Stimulated activated CD4-positive, alpha-beta T cell treated with anti-CD3 and anti-CD28 coated beads, Interleukin-4, amount 100 ng/mL, for 48 hours (primary cell): ENCODE results near the gene ABL2.
"Not testable (repeated sequence)": the region's sequence is repeated elsewhere in the genome, so short reads cannot be mapped to it uniquely, and the experiment has no call there.

ENCODE experiments used
- DNase-seq, 2 donors: peaks; one replicate each; pipeline ENCODE4 v3.0.0-alpha.2; 2020; ENCODE audit warnings: low read depth in 2 of 2

Gene ABL2

DNA sequence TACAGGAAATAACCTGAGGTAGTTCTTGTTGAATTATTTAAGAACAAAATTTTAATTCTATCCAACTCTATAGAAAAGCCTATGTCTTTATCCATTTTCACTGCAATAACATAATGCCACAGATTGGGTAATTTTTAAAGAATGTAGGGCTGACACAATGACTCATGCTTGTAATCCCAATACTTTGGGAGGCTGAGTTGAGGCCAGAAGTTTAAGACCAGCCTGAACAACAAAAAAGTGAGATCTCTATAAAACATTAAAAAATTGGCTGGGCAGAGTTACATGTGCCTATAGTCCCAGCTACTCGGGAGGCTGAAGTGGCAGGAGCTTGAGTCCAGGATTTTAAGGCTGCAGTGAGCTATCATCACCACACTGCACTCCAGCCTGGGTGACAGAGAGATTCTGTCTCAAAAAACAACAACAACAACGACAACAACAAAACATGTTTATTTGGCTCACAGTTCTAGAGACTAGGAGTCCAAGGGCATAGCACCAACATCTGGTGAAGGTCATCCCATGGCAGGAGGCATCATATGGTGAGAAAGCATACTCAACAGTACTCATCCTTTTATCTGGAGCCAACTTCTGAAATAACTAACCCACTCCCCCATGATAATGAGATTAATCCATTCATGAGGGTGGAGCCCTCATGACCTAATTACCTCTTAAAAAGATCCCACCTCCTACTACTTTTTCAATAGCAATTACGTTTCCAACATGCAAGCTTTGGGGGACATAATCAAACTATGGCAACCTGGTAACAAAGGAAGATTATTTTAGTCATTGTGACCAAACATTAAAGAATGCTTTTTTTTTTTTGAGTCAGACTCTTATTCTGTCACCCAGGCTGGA is 59.6 kb downstream of the ABL2 start:
- DNase-seq = no peak

DNA sequence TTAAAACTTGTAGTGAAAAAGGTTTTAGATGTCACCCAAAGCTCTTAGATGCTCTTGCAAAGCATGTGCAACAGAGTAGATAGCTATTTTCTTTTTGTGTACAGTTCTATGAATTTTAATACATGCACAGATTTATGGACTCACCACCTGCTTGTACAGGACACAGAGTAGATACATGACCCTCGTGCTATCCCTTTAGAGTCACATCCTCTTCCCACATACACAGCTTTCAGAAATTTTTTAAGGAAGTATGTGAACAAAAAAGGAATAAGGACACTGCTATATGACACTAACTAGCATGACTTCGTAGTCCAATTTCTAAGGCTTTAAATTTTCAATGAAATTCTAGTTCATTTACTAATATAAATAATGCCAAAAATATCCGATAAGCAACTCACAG is 60.9 kb downstream of the ABL2 start:
- no peak for DNase-seq

DNA sequence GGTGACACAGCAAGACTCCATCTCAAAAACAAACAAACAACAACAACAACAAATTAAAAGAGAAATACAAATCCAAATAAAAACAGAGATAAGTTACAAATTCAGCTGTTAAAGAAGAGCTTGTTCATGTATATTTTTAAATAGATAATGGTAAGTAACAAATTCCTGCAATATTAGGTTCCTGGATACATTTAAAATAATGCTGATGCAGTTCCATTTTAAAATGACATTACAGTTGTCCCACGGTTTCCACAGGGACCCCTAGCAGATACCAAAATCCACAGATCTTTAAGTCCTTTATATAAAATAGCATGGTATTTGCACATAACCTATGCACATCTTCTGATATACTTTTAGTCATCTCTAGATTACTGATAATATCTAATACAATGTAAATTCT is 61.5 kb downstream of the ABL2 start:
- DNase-seq = no peak

DNA sequence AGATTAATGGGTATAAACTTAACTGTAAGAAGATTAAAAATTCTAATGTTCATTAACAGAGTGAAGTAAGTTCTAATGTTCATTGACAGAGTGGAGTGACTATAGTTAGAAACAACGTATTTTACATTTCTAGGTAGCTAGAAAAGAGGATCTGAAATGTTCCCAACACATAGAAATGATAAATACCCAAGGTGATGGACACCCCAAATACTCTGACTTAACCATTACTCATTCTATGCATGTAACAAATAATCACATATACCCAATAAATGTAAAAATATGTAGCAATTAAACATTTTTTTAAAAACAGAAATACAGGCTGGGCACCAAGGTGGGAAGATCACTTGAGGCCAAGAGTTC is 62.1 kb downstream of the ABL2 start:
- no peak for DNase-seq

DNA sequence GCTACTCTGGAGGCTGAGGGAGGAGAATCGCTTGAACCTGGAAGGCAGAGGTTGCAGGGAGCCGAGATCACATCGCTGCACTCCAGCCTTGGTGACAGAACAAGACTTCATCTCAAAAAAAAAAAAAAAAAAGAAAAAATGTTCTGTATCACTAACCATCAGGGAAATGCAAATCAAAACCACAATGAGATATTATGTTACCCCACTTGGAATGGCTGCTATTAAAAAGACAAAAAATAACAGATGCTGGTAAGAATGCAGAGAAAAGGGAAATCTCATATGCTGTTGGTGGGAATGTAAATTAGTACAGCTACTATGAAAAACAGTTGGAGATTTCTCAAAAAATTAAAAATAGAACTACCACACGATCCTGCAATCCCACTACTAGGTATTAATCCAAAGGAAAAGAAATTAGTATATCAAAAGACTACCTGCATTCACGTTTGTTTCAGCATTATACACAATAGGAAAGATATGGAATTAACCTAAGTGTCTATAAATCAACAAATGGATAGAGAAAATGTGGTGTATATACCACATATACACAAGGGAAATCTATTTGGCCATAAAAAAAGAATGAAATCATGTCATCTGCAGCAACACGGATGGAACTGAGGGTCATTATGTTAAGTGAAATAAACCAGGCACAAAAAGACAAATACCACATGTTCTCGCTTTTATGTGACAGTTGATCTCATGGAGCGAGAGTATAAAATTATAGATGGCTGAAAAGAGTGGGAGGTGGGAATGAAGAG is 62.6 kb downstream of the ABL2 start:
- no peak for DNase-seq

DNA sequence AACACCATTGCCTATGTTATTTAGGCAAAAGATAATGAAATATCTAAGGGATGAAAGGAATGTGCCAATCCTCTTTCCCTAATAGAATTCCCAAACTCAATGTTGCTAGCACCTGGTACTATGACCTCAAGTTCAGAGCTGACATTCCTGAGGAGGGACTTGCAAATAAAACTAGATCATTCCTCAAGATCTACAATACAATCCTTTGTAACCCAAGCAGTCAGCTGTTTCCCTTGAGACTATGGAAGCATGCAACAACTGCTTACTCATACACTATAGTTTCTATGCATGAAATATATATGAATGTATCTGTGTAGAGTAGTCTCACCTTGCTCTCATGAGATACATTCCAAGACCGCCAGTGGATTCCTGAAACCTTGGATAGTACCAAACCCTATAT is 65.0 kb downstream of the ABL2 start:
- no peak for DNase-seq

DNA sequence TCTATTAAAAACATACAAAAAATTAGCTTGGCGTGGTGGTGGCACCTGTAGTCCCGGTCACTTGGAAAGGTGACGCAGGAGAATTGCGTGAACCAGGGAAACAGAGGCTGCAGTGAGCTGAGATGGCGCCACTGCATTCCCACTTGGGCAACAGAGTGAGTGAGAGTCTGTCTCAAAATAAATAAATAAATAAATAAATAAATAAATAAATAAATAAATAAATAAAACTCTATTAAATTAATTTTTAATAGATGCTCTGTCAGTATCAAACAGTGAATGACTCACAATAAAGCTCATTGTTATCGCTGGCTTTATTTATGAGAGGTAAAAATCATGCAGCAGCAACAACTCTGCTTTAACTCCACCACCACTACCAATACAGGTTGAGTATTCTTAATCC is 72.8 kb downstream of the ABL2 start:
- DNase-seq = no peak

DNA sequence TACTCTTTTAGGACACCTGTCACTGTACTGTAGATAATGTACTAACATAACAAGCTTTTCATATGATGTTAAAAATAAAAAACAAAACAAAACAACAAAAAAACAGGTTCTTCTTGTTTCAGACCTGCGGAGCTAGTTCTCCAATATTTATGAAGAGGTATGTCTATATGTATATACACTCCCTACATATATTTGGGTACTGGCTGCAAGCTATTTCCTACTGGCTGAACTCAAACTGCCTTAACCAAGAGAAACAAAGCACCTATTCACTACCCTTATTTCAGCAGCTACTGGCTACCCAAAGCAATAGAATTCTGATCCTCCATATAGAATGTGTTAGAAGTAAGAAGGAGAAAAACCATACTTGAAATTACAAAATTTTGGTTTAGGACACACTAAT is 73.5 kb downstream of the ABL2 start:
- DNase-seq = no peak

DNA sequence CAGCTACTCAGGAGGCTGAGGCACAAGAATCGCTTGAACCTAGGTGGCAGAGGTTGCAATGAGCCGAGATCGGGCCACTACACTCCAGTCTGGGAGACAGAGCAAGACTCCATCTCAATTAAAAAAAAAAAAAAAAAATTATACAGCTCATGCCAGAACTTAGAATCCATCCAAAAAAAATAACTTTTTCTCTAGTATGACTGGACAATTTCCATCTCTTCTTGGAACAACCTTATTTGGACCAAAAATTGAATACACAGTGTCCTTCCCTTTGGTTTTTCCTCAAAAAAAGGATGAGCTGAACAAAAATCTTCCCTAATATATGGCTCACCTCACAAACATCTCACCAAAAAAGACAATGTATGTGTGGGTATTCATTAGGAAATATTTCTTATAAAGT is 73.9 kb downstream of the ABL2 start:
- DNase-seq = no peak

DNA sequence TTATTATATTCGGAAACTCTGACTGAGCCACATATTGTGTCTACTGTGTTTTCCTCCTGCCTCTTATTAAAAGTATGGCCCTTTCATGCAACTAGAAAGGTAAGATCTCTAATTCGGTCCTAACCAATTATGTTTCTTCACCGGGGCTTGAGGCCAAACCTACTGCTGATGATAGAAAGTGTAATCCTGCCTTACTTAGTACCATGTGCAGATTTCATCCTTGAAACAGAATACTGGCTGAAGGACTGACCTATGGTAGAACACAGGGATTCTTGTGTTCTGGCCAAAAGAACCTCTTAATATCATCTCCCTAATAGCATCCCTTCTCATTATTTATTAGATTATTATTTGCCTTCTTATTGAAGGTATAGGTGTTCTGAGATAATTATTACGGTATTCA is 75.0 kb downstream of the ABL2 start:
- no peak for DNase-seq

DNA sequence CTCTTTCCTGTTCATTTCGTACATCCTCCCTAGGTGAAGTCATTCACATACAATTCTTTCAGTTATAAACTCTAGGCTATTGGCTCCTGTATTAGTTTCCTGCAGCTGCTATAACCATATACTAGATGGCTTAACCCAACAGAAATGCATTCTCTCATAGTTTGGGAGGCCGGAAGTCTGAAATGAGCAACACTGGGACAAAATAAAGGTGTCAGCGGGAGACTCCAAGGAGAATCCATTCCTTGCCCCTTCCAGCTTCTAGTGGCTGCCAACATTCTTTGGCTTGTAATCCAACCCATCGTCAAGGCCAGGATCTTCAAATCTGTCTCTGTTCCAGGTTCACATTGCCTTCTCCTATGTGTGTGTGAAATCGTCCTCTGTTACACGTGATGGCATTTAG is 76.3 kb downstream of the ABL2 start:
- DNase-seq = no peak

DNA sequence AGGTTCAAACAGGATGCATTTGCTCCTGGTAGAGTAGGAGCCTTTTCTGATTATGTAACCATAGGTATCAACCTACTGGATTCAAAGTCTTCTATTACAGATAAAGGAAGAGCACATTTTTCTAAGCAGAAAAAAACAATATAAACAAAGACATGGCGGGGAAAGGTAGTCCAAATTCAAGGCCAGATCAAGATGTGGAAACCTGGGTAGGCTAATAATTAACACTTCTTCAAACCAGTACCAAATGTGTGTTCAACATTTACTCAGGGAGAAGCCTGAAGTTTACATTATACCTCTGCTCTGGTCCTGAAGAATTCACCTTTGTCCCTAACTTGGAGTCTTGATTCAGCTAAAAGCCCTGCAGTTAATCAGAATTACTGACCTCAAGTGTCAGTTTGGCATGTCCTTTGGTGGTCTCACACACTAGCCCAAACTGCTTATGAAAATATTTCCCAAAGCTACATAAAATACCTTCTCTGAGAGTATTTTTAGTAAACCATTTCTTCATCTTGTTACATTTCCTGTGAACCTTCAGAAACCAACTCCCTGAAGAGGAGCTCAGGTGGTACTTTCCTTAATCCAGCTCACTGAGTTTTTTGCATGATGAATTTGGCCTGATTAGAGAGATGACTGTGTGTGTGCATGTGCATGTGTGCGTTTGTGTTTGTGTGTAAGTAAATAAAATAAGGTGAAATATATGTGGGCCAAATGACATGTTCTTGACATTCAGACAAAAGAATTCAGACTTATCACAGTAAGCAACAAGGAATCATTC is 77.4 kb downstream of the ABL2 start:
- DNase-seq = no peak

DNA sequence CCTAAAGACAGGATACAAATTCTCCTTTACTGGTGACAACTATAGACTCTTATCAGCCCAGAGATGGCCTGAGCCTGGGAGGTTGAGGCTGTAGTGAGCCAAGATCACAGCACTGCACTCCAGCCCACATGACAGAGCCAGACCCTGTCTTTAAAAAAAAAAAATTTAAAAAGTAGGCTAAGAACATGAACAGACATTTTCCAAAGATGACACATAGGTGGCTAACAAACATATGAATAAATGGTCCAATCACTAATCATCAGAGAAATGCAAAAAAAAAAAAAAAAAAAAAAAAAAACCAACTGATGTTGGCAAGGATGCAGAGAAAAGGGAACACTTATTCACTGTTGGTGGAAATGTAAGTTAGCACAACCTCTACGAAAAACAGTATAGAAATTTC is 82.6 kb downstream of the ABL2 start:
- no peak for DNase-seq

DNA sequence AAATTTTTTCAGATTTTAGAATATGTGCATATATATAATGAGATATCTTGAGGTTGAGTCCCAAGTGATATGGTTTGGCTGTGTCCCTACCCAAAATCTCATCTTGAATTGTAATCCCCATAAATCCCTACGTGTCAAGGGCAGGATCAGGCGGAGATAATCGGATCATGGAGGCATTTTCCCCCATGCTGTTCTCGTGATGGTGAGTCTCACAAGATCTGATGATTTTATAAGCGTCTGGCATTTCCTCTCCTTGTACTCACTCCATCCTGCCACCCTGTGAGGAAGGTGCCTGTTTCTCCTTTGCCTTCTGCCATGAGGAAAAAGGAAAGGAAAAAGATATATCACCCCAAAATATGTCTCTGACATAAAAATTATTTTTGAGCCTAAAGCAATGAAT is 83.0 kb downstream of the ABL2 start:
- DNase-seq = no peak

DNA sequence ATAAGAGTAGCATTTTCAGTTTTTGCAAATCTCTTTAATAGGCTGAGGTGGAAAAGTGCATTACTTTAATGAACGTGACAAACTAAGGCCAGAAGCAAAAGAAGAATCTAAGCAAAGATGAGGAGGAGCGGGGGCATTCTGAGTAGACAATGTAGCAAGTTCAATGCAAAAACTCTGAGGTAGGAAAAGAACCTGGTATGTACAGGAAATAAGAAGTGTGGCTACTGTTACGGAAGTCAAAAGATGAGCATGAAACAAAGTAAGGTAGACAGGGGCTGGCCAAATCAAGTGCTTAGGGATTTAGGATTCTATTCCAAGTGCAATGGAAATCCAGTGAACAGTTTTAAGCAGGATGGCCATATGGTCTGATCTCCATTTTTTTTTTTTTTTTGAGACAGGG is 84.0 kb downstream of the ABL2 start:
- DNase-seq = no peak

DNA sequence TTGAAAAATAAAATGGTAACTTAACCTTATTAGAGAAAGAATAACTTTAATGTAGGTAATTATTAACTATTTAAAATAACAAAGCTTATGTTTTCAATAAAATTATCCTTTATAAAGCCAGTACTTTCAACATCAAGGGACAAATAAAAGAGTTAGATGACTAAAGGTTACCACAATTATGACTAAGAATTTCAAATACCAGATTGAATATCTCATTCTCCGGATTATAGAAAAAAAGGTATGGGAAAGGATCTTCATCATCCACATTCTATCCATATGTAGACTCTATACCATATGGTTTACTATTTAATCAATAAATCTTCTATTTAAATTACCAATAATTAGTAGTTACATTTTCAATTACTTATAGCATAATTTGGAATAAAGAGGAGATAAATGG is 84.9 kb downstream of the ABL2 start:
- DNase-seq = no peak

DNA sequence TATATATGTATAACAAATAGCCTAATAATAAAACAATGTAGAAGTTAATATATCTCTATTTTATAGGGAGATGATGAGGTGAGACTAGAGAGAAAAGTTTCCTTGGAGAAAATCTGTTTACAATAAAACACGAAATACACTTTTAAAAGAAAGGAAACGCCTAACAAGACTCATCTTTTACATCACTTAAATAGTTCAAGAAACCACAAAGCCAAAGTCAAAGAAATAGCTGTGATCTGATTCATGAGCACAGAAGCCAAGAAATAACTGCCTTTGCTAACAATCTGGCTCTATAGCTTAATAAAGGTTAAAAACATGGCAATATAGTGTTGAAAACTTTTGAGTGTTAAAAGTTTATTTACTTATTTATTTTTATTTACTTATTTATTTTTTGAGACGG is 86.2 kb downstream of the ABL2 start:
- no peak for DNase-seq

DNA sequence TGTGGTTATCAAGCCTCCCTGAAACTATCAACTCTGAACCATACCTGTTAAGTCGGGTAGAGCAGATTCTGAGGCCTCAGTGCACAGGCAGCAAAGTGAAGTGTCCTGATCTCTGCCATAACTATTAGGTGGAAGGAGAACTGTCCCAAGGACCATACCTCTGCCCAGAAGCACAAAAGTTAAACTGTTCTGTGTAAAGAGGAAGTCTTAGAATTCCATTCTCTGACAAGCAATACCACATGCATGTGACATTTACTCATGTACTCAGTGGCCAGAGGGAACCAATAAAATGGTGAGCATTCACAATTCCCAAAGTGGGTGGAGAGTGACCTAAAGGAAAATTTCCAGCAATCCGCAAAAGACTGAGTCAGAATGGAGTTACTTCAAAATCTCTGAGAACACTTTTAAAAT is 86.6 kb downstream of the ABL2 start:
- DNase-seq = no peak

DNA sequence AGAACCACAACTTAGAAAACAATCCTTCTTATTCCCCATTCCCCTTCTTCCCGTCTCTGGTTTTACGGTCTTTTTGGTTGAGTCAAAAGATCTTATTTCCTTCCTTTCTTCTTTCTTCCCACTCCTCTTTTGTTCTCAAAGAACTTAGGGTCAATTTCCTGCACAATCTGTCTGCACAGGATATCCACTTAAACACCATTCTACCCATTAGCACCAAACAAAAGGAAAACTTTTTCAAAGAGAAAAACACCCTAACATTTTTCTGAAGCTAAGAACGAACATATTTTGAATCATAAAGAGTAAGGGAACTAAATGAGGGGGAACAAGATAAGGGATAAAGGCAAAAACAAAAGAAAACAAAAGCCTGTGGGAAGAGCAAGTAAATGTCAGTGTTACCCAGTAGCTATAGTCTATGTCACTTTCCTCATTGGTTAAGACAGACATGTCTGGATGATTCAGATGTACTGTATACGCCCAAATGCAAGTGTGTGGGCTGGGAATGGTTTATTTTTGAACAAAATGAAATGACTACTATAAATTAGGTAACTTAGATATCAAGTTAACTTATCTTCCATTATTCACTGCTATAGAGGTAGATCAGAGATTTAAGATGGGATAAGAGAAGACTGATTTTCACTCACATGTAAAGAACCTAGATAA is 87.8 kb downstream of the ABL2 start:
- DNase-seq = peak in 1 of 2 donors; percentile 22

DNA sequence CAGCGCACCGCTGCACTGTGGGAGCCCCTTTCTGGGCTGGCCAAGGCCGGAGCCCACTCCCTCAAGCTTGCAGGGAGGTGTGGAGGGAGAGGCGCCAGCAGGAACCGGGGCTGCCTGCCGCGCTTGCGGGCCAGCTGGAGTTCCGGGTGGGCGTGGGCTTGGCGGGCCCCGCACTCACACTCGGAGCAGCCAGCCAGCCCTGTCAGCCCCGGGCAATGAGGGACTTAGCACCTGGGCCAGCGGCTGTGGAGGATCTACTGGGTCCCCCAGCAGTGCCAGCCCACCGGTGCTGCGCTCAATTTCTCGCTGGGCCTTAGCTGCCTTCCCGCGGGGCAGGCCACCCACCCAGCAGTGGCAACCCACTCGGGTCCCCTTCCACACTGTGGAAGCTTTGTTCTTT is 90.7 kb downstream of the ABL2 start:
- DNase-seq = not testable (repeated sequence)

DNA sequence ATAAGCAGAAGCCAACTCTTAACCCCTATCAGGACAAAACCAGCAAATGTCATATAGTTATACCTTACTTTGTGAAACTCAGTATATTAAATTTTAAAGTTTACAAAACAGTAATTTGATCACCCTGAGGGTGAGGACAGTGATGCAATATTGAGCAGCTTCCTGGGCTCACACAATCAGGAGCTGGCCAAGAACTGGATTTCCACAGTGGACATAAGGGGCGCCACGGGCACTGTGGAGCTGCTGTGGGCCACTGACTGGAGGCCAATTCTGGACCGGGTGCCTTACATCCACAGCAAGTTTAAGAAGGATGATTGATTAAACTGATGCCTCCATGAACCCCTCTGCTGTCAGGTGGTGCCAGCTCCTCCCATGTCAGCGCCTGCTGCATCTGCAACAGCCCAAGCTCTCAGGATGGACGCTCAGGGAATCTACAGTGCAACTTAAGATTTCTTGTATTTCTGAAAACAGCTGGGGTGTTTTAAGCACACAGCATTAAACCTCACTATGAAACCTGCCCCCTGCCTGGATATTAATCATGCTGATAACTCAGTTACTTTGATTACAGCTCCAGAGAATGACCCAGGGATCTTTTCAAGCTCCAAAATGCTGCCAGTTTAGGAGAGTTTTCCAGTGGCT is 91.7 kb downstream of the ABL2 start:
- no peak for DNase-seq

DNA sequence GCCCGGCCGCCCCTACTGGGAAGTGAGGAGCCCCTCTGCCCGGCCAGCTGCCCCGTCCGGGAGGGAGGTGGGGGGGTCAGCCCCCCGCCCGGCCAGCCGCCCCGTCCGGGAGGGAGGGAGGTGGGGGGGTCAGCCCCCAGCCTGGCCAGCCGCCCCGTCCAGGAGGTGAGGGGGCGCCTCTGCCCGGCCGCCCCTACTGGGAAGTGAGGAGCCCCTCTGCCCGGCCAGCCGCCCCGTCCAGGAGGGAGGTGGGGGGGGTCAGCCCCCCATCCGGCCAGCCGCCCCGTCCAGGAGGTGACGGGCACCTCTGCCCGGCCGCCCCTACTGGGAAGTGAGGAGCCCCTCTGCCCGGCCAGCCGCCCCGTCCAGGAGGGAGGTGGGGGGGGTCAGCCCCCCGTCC is 93.8 kb downstream of the ABL2 start:
- DNase-seq = not testable (repeated sequence)
